ENCODE data around the gene RTP5.
"Not testable (repeated sequence)": the region's sequence is repeated elsewhere in the genome, so short reads cannot be mapped to it uniquely, and the experiment has no call there.

RTP5 gene

DNA sequence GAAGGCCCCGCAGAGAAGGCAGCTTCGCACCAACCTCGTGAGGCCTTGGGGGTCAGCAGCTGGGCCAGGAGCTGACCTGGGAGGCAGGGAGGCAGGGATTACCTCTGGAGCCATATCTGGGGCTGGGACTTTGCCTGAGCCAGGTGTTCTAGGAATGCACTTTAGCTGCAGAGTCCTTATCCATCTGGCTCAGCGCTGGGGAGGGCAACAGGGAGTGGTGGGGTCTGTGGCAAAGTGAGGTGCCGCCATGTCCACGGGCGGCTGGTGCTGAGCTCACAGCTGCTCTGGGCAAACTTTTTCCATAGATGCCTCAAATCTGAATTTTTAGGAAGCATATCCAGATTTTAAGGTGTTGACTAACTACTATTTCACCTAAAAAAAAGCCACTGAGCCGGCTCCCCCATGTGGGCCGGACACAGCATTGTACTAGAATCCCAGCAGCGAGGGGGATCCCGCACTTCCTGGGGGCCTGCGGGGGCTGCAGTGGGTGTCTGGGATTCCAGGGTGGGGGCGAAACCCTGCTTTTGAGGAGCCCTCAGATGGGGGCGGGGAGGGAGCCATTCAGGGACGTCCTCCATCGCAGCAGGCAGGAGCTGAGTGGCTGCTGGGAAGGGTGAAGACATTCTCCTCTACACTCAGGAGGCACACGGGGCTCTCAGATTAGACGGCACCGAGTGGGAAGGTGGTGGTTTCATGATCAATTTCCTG, 34.6 kb downstream of the RTP5 start:
- peak; percentile 8 for DNase-seq

GRCh38 chr2:241904791-241905710, 35.5 kb downstream of the RTP5 start:
- peak; percentile 4 for DNase-seq

GRCh38 chr2:241905716-241906377, 36.3 kb downstream of the RTP5 start:
- peak; percentile 8 for DNase-seq

DNA sequence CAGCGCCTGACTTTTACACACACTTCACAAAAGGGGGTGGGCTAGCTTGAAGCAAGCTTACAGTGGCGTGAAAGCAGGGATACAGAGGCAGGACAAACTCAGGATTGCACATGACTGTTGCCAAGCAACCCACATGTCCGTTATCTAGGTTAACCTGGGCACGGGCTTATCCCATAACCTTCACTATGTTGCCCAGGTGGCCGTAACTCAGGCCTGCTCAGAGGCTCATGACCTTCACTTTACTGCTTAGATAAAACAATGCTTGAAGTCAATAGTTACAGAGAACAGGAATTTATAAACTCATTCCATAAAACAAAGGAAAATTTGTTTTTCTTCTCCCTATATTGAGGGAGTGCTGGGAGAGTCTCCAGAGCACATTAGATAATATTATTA, 36.8 kb downstream of the RTP5 start:
- DNase-seq = not testable (repeated sequence)

DNA sequence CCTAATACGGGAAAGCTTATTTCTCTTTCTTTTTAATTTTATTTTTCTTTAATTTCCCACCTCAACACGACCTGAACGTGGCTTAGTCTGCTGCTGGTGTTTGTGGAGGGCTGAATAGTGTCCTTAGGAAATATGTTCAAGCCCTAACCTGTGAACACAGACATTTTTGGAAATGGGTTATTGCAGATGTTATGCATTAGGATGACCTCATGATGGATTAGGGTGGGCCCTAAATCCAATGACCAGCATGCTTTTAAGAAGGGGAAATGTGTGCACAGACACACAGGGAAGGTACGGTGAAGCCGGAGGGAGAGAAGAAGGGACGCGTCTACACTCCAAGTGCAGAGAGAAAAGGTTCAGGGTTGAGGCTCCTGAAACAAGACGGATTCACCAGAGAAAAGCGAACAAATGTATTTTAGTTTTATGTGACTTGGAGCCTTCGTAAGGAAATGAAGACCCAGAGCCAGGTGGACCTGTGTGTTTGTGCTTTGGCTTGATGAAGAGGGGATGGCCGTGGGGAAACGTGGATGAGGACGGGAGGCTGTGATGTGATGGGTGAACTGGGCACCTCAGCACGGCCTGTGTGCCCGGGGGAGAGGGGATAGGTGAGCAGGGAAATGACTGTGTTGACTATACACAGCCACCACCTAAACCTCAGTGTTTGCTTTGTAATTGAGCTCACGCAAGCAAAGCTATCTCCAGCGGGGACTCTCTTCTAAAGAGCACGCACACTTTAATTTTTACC, 37.5 kb downstream of the RTP5 start:
- no peak for DNase-seq

- DNase-seq = not testable (repeated sequence)
Observed at GRCh38 chr2:241907831-241908230, 38.3 kb downstream of the RTP5 start.

- DNase-seq = peak; percentile 7
Observed at GRCh38 chr2:241908686-241909420, 39.3 kb downstream of the RTP5 start.

DNA sequence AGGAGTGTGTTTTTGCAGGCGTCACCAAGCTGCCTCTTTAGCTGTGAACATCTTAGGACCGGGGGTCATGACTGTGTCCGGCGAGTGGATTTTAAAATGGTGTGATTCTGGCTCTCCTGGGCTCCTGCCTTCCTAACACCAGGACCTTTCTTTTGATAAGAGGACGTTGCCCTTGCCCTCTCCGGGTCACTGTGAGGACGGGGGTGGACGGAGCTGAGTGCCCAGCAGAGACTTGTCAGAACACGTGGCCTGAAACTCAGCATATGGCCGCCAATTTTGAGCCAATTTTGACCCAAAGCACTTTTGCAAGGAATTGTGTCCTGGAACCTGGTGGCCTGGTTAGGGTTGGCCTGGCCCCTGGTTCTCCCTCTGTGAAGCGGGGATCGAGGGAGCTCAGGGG, 40.2 kb downstream of the RTP5 start:
- DNase-seq = peak; percentile 3

- peak; percentile 4 for DNase-seq
Observed at GRCh38 chr2:241910604-241911520, 41.3 kb downstream of the RTP5 start.

DNA sequence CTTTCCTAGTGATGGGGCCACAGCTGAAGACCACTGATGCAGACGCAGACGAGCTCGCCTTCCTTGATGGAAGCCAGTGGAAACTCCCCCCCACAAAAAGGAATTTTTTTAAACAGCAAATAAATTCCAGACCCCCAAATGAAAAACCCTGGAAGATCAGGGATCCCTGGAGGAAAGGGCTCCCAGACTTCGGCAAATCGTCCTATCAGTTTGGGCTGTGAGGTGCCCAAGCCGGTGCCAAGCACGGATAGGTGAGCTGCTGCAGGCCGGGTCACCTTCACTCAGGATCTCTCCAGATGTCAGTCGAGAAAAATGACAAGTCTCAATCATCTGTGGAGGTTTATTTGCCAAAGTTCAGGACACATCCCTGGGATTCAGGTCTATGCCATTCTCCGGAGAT, 42.0 kb downstream of the RTP5 start:
- DNase-seq = no peak

GRCh38 chr2:241912021-241912555, 42.6 kb downstream of the RTP5 start:
- no peak for DNase-seq

DNA sequence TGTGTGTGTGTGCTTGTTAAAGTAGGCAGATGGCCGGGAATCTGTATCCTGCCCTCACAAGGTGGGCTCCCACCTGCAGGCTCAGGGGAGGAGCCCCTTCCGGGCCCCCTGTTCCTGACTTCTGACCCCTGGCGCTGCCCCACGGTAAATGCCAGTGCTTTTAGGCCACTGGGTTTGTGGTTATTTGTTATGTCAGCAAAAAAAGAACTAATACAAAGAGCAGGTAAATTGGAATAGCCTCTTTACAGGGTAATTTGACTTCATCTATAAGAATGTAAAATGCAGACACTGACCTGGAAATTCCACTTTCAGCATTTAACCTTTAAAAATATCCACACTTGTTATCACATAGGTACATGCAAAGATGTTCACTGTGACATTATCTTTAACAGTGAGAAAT, 44.2 kb downstream of the RTP5 start:
- no peak for DNase-seq

GRCh38 chr2:241914542-241914941, 45.0 kb downstream of the RTP5 start:
- DNase-seq = no peak

- DNase-seq = not testable (repeated sequence)
Observed at GRCh38 chr2:241921631-241922030, 52.1 kb downstream of the RTP5 start.

GRCh38 chr2:241922411-241922810, 52.9 kb downstream of the RTP5 start:
- DNase-seq = no peak

DNA sequence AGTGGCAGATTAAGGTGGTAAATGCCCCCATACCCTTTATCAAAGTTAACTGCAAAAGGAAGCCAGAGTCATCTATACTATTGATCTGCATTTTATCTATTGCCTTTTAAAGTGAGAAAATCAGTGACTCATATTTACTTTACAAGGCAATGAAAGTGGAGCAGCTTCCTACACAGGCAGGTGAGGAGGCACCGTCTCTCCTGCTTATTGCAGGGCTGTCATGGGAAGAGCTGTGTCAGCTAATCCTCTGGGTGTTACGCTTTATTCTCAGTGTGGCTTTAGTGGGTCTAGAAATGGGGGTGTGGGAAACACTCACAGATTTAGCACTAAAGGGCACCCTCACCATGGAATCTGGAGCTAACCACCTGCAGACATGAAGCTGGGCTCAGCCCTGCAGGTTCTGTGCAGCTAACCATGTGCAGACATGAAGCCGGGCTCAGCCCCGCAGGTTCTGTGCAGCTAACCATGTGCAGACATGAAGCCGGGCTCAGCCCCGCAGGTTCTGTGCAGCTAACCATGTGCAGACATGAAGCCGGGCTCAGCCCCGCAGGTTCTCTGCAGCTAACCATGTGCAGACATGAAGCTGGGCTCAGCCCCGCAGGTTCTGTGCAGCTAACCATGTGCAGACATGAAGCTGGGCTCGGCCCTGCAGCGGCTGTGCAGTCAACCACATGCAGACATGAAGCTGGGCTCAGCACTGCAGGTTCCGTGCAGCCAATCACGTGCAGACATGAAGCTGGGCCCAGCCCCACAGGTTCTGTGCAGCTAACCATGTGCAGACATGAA, 53.5 kb downstream of the RTP5 start:
- peak; percentile 5 for DNase-seq

Measured in activated T-cell treated with anti-CD3 and anti-CD28 coated beads, Interleukin-2, amount 50 U/mL, for 1 hour (primary cell).